Heart left ventricle (tissue), 16 donors: ENCODE results near the gene NPBWR2. TPM values are rescaled to one million over a fixed set of nuclear protein-coding genes. Genes with fewer than 3 reads are reported as not detected.

ENCODE experiments used
- ATAC-seq, 4 donors: fragments of 200-7000 bp; cut with Tn5 transposase; one replicate each; pipeline ENCODE4 v1.9.1; 2020 to 2022; ENCODE audit warnings: moderate library complexity in 4 of 4, mild to moderate bottlenecking in 3 of 4, moderate number of reproducible peaks in 1 of 4
- DNase-seq, 5 donors: peaks; one replicate each; pipeline ENCODE4 v3.0.0-alpha.2; 2020
- H3K27ac ChIP-seq, 12 donors: fragments of 200-600 bp; sonication (generic) in 4 of 12; one replicate each; pipeline versions ENCODE4 v1.5.0 to v1.8.0; 2016 to 2022; ENCODE audit warnings: mild to moderate bottlenecking in 2 of 12
- H3K27me3 ChIP-seq, 9 donors: fragments of 200-600 bp; sonication (generic) in 2 of 9; one replicate each; pipeline versions ENCODE4 v1.5.1 to v1.8.0; 2016 to 2022; ENCODE audit warnings: mild to moderate bottlenecking in 3 of 9
- H3K36me3 ChIP-seq, 9 donors: fragments of 200-600 bp; sonication (generic) in 2 of 9; one replicate each; pipeline versions ENCODE4 v1.5.0 to v1.8.0; 2018 to 2022; ENCODE audit warnings: mild to moderate bottlenecking in 2 of 9
- H3K4me1 ChIP-seq, 12 donors: fragments of 200-600 bp; sonication (generic) in 4 of 12; one replicate each; pipeline versions ENCODE4 v1.5.0 to v1.8.0; 2016 to 2022; ENCODE audit warnings: mild to moderate bottlenecking in 3 of 12
- H3K4me3 ChIP-seq, 12 donors: fragments of 200-600 bp; sonication (generic) in 4 of 12; one replicate each; pipeline versions ENCODE4 v1.5.0 to v1.8.0; 2017 to 2022; ENCODE audit warnings: mild to moderate bottlenecking in 9 of 12, moderate library complexity in 4 of 12
- H3K9me3 ChIP-seq, 12 donors: fragments of 200-600 bp; sonication (generic) in 4 of 12; one replicate each; pipeline versions ENCODE4 v1.5.0 to v1.8.0; 2016 to 2022; ENCODE audit warnings: mild to moderate bottlenecking in 1 of 12
- CTCF ChIP-seq, 12 donors: fragments of 200-600 bp; sonication (generic) in 4 of 12; IDR thresholded peaks; one replicate each; pipeline versions ENCODE4 v1.5.0 to v1.8.0; 2018 to 2022; ENCODE audit warnings: antibody characterized with exemption in 12 of 12, mild to moderate bottlenecking in 5 of 12
- POLR2A ChIP-seq, 2 donors: fragments of 450-650 bp; IDR thresholded peaks; one replicate each; pipeline ENCODE4 v1.6.1; 2017; ENCODE audit warnings: antibody characterized with exemption in 2 of 2, mild to moderate bottlenecking in 2 of 2, moderate library complexity in 2 of 2
- WGBS, 4 donors: extraction: QIAGEN DNeasy Blood & Tissue Kit in 2 of 4; methylation state at CpG; one replicate each; pipeline versions ENCODE4 v1.1.5 to v1.1.7; 2013 to 2018; 5-methylcytosine and 5-hydroxymethylcytosine counted together
- intact Hi-C, 10 donors: fragments of 100-400 bp; cut with DNase I; formaldehyde crosslinking; loops; one replicate each; pipeline versions ENCODE4 v1.11.1 to v1.14.2; 2022
- polyA plus RNA-seq, 2 donors: library from polyadenylated mRNA; stranded (reverse); fragments of 200-250 nt; gene quantifications; one replicate each; pipeline ENCODE4 v1.2.3, GENCODE V29; 2013
- total RNA-seq, 9 donors: library from RNA; depleted of rRNA in 2 of 9; stranded (reverse); fragments of >200 nt in 2 of 9; fragmentation: NEBNext Ultra II Directional in 3 of 9; extraction: Animal tissue kit (Norgen Biotek cat#: 25700) in 3 of 9; gene quantifications; one replicate each; pipeline versions ENCODE4 v1.1.0 to v1.2.4, GENCODE V29; 2016 to 2023
- donor health status: ischemic (EF 13 %, LVEDD 7.1; RV severe dilation, severe dysfunction).
- donor health status: healthy with polysubstance abuse.
- donor health status: DM: no; HTN: yes; CAD: no.
- donor health status: DM: no; HTN: no; CAD: no.
- donor health status: ischemic (EF 25% LVEDD 6.9; RV normal size, moderate dysfunction).
- donor health status: ischemic (EF 25% LVEDD 5.7; RV mildly dilated, moderate dysfunction).
- donor health status: healthy.
- donor health status: DM: yes; HTN: yes; CAD: no.
- donor health status: ischemic (EF 35%, LVEDD 5.7; RV mildly dilated, moderate dysfunction).
- donor health status: nonischemic (EF 11% LVEDD 7.7; RV severe dilation, severe dysfunction).
- donor health status: DM: yes; HTN: yes; CAD: no.
- donor health status: PGD.
- donor health status: ischemic (EF 29% LVEDD 5.4; RV normal size, mild dysfunction).
- donor health status: nonischemic (EF 23%, LVEDD 6.1; RV moderate dilation, normal function).

The NPBWR2 gene
- total and polyA plus RNA-seq, 11 donors: not detected

DNA sequence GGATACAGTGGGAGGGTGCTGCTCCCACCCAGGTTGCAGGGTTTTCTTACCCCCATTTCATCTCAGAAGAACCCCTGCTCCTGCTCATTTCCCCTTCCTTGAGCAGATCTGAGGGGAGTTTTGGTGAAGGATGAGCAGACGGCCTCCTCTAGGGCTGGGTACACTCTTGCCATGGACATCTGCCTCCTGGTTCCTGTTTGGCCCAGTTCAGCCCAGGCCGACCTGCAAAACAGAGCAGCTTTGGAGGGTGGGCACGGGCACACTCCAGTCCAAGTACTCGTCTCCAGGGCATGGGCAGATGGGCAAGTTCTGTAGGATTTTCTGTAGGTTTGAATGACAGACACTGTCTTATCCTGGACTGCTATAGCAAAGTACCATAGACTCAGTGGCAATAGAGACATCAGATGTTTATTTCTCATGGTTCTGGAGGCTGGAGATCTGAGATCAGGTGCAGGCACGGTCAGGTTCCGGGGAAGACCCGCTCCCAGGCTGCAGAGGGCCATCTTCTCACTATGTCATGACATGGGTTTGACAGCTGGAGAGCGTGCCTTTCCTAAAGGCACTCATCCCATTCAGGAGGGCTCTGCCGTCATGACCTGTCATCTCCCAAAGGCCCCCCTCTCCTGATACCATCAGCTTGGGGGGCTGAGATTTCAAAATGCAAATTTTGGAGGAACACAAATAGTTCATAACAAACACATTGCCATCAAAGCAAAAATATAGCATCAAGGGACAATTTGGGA lies 6.2 kb downstream of the NPBWR2 start:
- Histone ChIP-seq H3K4me3 (no peak overlapping the region), H3K4me1 (peaks cover 0 to 14% (median 7%) of the 10 kb centered on the region in 12 donors), H3K27ac (no peak overlapping the region), H3K36me3 (peaks cover 0 to 5% (median 0%) of the 10 kb centered on the region in 9 donors), H3K9me3 (no peaks in the 10 kb centered on the region), H3K27me3 (peaks cover 13 to 48% (median 32%) of the 10 kb centered on the region in 9 donors)
- WGBS, 4 donors: 78 to 87% (median 86%) methylated on average over 5 to 9 of the region's 9 CpGs
- no peak for ATAC-seq
- intact Hi-C loops: no loop called here
- TF ChIP-seq POLR2A (IDR thresholded peaks at IDR 0.05) (no peak), CTCF (IDR thresholded peaks at IDR 0.05) (no peak)
- peak in 1 of 5 donors; percentile 4 for DNase-seq

GRCh38 chr20:64100566-64100888 lies 6.8 kb downstream of the NPBWR2 start:
- DNase-seq (peak in 1 of 5 donors; percentile 5), ATAC-seq (no peak)
- TF ChIP-seq POLR2A (IDR thresholded peaks at IDR 0.05) (no peak), CTCF (IDR thresholded peaks at IDR 0.05) (no peak)
- no peak overlapping the region for H3K27ac ChIP-seq
- H3K4me3 ChIP-seq: no peak overlapping the region
- peaks cover 0 to 5% (median 0%) of the 10 kb centered on the region in 9 donors for H3K36me3 ChIP-seq
- intact Hi-C loops: no loop called here
- no peaks in the 10 kb centered on the region for H3K9me3 ChIP-seq
- peaks cover 0 to 14% (median 7%) of the 10 kb centered on the region in 12 donors for H3K4me1 ChIP-seq
- H3K27me3 ChIP-seq: peaks cover 13 to 54% (median 32%) of the 10 kb centered on the region in 9 donors
- WGBS, 4 donors: 71 to 80% (median 74%) methylated on average over 4 of the region's 4 CpGs

- Histone ChIP-seq H3K36me3 (peaks cover 0 to 5% (median 0%) of the 10 kb centered on the region in 9 donors), H3K4me1 (peaks cover 0 to 14% (median 7%) of the 10 kb centered on the region in 12 donors)
- DNase-seq: peak in 3 of 5 donors; percentile 3 to 21 (median 20)
Measured at GRCh38 chr20:64099880-64100565, 7.3 kb downstream of the NPBWR2 start.

More at GRCh38 chr20:64099880-64100565, 7.3 kb downstream of the NPBWR2 start:
- H3K4me3 ChIP-seq: no peak overlapping the region
- H3K9me3 ChIP-seq: no peaks in the 10 kb centered on the region
- ATAC-seq: no peak
- TF ChIP-seq CTCF (IDR thresholded peaks at IDR 0.05) (no peak), POLR2A (IDR thresholded peaks at IDR 0.05) (no peak)
- H3K27me3 ChIP-seq: peaks cover 13 to 54% (median 32%) of the 10 kb centered on the region in 9 donors
- H3K27ac ChIP-seq: no peak overlapping the region
- 76 to 86% (median 85%) methylated on average over 12 to 14 of the region's 14 CpGs for WGBS, 4 donors
- intact Hi-C loops: no loop called here
